ENCODE measurements around the gene HORMAD2. TPM values are rescaled to one million over a fixed set of nuclear protein-coding genes. Genes with fewer than 3 reads are reported as not detected.
"Not testable (repeated sequence)": the region's sequence is repeated elsewhere in the genome, so short reads cannot be mapped to it uniquely, and the experiment has no call there.

Gene HORMAD2
- total RNA-seq, 1 experiment from 2014 or later = not detected

DNA sequence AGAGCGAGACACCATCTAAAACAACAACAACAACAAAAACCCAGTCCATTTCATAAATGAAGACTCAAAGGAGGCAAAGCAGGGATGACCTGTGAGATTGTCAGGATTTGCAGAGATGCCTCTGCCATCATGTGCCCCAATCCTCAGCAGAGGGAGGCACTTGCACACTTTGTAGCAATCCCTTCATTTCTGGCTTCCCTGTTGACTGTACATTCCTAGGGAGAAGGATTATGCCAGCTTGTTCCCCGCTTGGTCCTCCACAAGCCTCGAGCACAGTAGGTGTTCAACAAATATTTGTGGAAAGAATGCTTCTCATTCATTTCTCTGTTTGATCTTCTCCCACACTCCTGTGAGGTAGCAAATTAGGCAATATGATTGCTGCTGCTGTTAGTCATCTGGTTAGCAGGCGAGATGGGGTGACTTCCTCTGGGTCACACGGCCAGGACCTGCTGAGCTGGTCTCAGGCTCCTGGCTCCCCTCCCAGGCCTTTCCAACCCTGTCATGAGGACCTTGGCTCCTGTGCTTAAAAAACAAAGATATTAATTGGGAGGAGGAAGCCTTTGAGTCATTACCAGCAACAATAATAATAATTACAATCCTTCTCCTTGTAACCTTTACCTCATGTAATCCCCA lies 132.2 kb downstream of the HORMAD2 start:
- in situ Hi-C loops (cut with HindIII; ENCODE audit: low pct_unique_long_range_greater_than_20kb, low sequenced_read_pairs) = no loop called here
- DNase-seq (ENCODE audit: low read depth) = peak; percentile 97

DNA sequence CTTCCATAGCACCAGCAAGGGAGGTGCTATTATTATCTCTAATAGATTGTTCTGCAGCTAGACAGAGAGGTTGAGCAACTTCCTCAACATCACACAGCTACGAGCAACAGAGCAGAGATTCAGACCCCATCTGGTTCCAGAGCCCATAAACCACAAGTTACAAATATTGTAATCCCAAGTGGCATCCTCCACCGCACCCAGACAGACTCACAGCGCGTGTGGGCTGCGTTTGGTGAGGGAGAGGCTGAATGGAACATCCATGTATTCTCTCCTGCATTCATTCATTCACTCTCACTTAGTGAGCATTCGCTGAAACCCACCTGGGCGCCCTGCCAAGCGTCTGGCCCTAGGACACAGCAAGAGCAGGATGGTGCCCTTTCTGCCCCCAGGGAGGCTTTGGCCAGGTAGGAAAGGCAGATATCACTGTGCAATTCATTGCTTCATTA lies 132.8 kb downstream of the HORMAD2 start:
- in situ Hi-C loops (cut with HindIII; ENCODE audit: low pct_unique_long_range_greater_than_20kb, low sequenced_read_pairs) = no loop called here
- no peak for DNase-seq (ENCODE audit: low read depth)

- DNase-seq (ENCODE audit: low read depth) = no peak
- in situ Hi-C loops (cut with HindIII; ENCODE audit: low pct_unique_long_range_greater_than_20kb, low sequenced_read_pairs) = no loop called here
Measured at GRCh38 chr22:30214703-30215407, 134.6 kb downstream of the HORMAD2 start.

GRCh38 chr22:30216272-30216671 lies 136.0 kb downstream of the HORMAD2 start:
- in situ Hi-C loops (cut with HindIII; ENCODE audit: low pct_unique_long_range_greater_than_20kb, low sequenced_read_pairs); DNase-seq (ENCODE audit: low read depth): not testable (repeated sequence)

GRCh38 chr22:30216710-30217109 lies 136.4 kb downstream of the HORMAD2 start:
- in situ Hi-C loops (cut with HindIII; ENCODE audit: low pct_unique_long_range_greater_than_20kb, low sequenced_read_pairs) = no loop called here
- no peak for DNase-seq (ENCODE audit: low read depth)

- in situ Hi-C loops (cut with HindIII; ENCODE audit: low pct_unique_long_range_greater_than_20kb, low sequenced_read_pairs) = no loop called here
- no peak for DNase-seq (ENCODE audit: low read depth)
Measured at GRCh38 chr22:30217698-30218560, 137.7 kb downstream of the HORMAD2 start.

GRCh38 chr22:30219049-30219654 lies 138.9 kb downstream of the HORMAD2 start:
- DNase-seq (ENCODE audit: low read depth) = no peak
- in situ Hi-C loops (cut with HindIII; ENCODE audit: low pct_unique_long_range_greater_than_20kb, low sequenced_read_pairs) = no loop called here

- in situ Hi-C loops (cut with HindIII; ENCODE audit: low pct_unique_long_range_greater_than_20kb, low sequenced_read_pairs) = no loop called here
- no peak for DNase-seq (ENCODE audit: low read depth)
Measured at GRCh38 chr22:30219668-30220278, 139.5 kb downstream of the HORMAD2 start.

GRCh38 chr22:30220338-30221012 lies 140.2 kb downstream of the HORMAD2 start:
- DNase-seq (ENCODE audit: low read depth) = no peak
- in situ Hi-C loops (cut with HindIII; ENCODE audit: low pct_unique_long_range_greater_than_20kb, low sequenced_read_pairs) = no loop called here

- DNase-seq (ENCODE audit: low read depth) = no peak
- in situ Hi-C loops (cut with HindIII; ENCODE audit: low pct_unique_long_range_greater_than_20kb, low sequenced_read_pairs) = no loop called here
Measured at GRCh38 chr22:30221121-30221992, 141.1 kb downstream of the HORMAD2 start.

- in situ Hi-C loops (cut with HindIII; ENCODE audit: low pct_unique_long_range_greater_than_20kb, low sequenced_read_pairs) = no loop called here
- DNase-seq (ENCODE audit: low read depth) = no peak
Measured at GRCh38 chr22:30222321-30222720, 142.1 kb downstream of the HORMAD2 start.

DNA sequence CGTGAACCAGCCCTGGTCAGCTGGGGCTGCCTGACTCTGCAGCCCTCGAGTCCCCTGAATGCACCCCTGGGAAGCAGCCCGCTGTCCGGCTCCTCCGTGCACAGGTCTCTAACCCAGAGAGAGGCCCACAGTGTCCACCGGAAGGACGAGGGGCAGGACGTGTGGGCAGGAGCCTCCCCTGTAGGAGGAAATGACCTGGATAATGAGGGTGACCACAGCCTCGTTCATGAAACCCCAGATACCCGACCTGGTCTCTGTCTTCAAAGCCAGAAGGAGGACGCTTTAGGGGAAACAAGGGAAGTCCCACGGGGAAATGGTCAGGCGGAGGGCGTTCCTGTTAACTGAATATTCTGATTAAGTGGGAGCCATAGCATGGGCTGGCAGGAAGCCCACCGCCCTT lies 143.0 kb downstream of the HORMAD2 start:
- no peak for DNase-seq (ENCODE audit: low read depth)
- in situ Hi-C loops (cut with HindIII; ENCODE audit: low pct_unique_long_range_greater_than_20kb, low sequenced_read_pairs) = no loop called here

- peak; percentile 89 for DNase-seq (ENCODE audit: low read depth)
- in situ Hi-C loops (cut with HindIII; ENCODE audit: low pct_unique_long_range_greater_than_20kb, low sequenced_read_pairs) = no loop called here
Measured at GRCh38 chr22:30224161-30224857, 144.0 kb downstream of the HORMAD2 start.

DNA sequence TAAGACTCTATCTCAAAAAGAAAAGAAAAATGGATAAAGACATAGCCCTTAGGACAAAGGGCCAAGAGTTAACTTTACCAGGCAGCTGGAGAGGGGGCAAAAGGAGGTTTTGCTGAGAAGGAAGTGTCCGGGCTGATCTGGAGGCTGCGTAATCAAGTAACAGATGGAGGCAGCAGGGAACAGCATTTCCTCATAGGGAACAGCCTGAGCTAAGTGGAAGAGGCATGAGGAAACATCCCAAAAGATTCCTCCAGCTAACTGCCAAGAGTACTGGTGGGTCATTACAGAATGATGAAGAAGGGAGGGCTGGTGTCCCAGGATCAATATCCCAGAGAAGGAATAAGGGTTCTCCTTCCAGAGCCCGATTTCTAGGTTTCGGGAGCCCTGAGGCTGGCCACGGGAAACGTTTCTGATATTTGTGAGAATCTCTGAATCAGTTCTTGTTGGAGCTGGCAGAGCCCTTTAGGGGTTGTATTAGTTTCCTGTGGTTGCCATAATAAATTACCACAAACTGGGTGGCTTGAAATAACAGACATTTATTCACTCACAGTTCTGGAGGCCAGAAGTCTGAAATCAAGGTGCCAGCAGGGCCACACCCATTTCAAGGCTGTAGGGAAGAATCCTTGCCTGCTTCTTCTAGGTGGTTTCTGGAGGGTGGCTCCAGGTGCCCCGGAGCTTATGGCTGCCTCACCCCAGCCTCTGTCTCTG lies 145.1 kb downstream of the HORMAD2 start:
- DNase-seq (ENCODE audit: low read depth) = no peak
- in situ Hi-C loops (cut with HindIII; ENCODE audit: low pct_unique_long_range_greater_than_20kb, low sequenced_read_pairs) = no loop called here

DNA sequence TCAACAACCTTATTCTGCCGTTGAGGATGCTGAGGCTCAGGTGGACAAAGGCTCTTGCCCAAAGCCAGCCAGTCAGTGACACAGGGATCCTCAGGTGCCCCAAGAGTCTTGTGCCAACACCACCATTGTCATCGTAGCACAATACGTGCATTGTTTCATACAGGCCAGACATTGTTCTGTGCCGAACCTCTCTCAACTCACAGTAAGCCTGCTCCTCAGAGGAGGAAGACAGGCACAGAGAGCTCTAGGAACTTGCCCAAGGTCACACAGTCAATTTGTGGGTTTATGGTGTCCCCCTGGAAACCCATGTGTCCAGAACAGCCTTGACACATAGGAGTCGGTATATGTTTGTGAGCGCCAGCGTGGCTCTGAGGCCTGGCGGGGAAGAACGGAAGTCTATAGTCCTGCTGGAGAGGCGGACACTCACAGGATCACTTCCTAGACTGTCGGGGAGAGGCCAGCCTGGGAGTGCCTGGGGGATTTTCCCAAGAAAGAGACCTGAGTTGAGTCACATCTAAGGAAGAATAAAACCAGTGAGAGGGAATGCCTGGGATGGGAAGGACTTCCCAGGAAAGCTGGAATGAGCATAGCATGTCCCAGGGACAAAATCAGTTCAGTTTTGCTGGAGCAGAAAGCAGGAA lies 146.0 kb downstream of the HORMAD2 start:
- peak; percentile 82 for DNase-seq (ENCODE audit: low read depth)
- in situ Hi-C loops (cut with HindIII; ENCODE audit: low pct_unique_long_range_greater_than_20kb, low sequenced_read_pairs) = no loop called here
